Peyer's patch (tissue), 4 donors: Measurements from ENCODE around the gene LRRC63. TPM values are rescaled to one million over a fixed set of nuclear protein-coding genes. Genes with fewer than 3 reads are reported as not detected.

ENCODE experiments used
- DNase-seq, 3 donors: peaks; one replicate each; pipeline ENCODE4 v3.0.0-alpha.2; 2017 to 2019
- H3K27ac ChIP-seq, 4 donors: fragments of 200-600 bp; sonication (generic); one replicate each; pipeline ENCODE4 v1.5.1; 2016 to 2019
- H3K27me3 ChIP-seq, 2 donors: fragments of 200-600 bp; sonication (generic); one replicate each; pipeline ENCODE4 v1.5.1; 2019
- H3K36me3 ChIP-seq, 3 donors: fragments of 200-600 bp; sonication (generic); one replicate each; pipeline ENCODE4 v1.5.1; 2016 to 2019
- H3K4me1 ChIP-seq, 4 donors: fragments of 200-600 bp; sonication (generic); one replicate each; pipeline ENCODE4 v1.5.1; 2016 to 2019
- H3K4me3 ChIP-seq, 4 donors: fragments of 200-600 bp; sonication (generic); 1 replicate in 3 of 4; 2 replicates in 1 of 4; pipeline ENCODE4 v1.5.1; 2016 to 2019; ENCODE audit warnings: mild to moderate bottlenecking in 1 of 4
- H3K9me3 ChIP-seq, 4 donors: fragments of 200-600 bp; sonication (generic); one replicate each; pipeline ENCODE4 v1.5.1; 2016 to 2019; ENCODE audit warnings: mild to moderate bottlenecking in 1 of 4
- CTCF ChIP-seq, 6 experiments: fragments of 450-650 bp in 4 of 6; fragments of 200-600 bp in 2 of 6; sonication (generic) in 1 of 6; IDR thresholded peaks; one replicate each; pipeline ENCODE4 v1.5.1; 2017 to 2019; ENCODE audit warnings: antibody characterized with exemption in 6 of 6, mild to moderate bottlenecking in 3 of 6, moderate library complexity in 1 of 6
- POLR2A ChIP-seq, 2 donors: fragments of 450-650 bp; IDR thresholded peaks; one replicate each; pipeline ENCODE4 v1.5.1; 2017; ENCODE audit warnings: antibody characterized with exemption in 2 of 2, mild to moderate bottlenecking in 2 of 2, moderate library complexity in 2 of 2
- total RNA-seq, 4 donors: library from RNA; depleted of rRNA; stranded (reverse); fragments of >200 nt; gene quantifications; one replicate each; pipeline ENCODE4 v1.1.0, GENCODE V29; 2016

Gene LRRC63
- total RNA-seq, 4 donors from 2014 or later, result 0.40 TPM; not detected in 3

- no peaks in the 10 kb centered on the region for H3K36me3 ChIP-seq
- peaks cover 0 to 19% (median 11%) of the 10 kb centered on the region in 4 donors for H3K4me1 ChIP-seq
- H3K9me3 ChIP-seq, result no peaks in the 10 kb centered on the region
- H3K4me3 ChIP-seq, result no peak overlapping the region
- no peak overlapping the region for H3K27ac ChIP-seq
- no peak for TF ChIP-seq CTCF (IDR thresholded peaks at IDR 0.05)
- no peak for TF ChIP-seq POLR2A (IDR thresholded peaks at IDR 0.05)
- no peak for DNase-seq
- H3K27me3 ChIP-seq, result no peaks in the 10 kb centered on the region
Observed at GRCh38 chr13:46166947-46167610, 44.6 kb upstream of the LRRC63 start.

GRCh38 chr13:46168341-46168740, 43.4 kb upstream of the LRRC63 start:
- H3K27ac ChIP-seq, result peak overlapping the region in 2 of 4 donors; percentile 52 to 57
- no peaks in the 10 kb centered on the region for H3K27me3 ChIP-seq
- DNase-seq, result peak in 1 of 3 donors; percentile 65
- H3K4me1 ChIP-seq, result peaks cover 0 to 31% (median 13%) of the 10 kb centered on the region in 4 donors
- H3K9me3 ChIP-seq, result no peaks in the 10 kb centered on the region
- TF ChIP-seq POLR2A (IDR thresholded peaks at IDR 0.05), result no peak
- H3K4me3 ChIP-seq, result peak overlapping the region in 1 of 4 donors; percentile 23
- no peaks in the 10 kb centered on the region for H3K36me3 ChIP-seq

- H3K4me1 ChIP-seq, result peaks cover 0 to 35% (median 13%) of the 10 kb centered on the region in 4 donors
- no peak for DNase-seq
- H3K36me3 ChIP-seq, result no peaks in the 10 kb centered on the region
- H3K4me3 ChIP-seq, result no peak overlapping the region
- H3K27ac ChIP-seq, result peak overlapping the region in 2 of 4 donors; percentile 52 to 57
- H3K9me3 ChIP-seq, result no peaks in the 10 kb centered on the region
- no peak for TF ChIP-seq CTCF (IDR thresholded peaks at IDR 0.05)
- no peak for TF ChIP-seq POLR2A (IDR thresholded peaks at IDR 0.05)
- H3K27me3 ChIP-seq, result no peaks in the 10 kb centered on the region
Observed at GRCh38 chr13:46168783-46169182, 42.9 kb upstream of the LRRC63 start.

GRCh38 chr13:46169758-46170157, 42.0 kb upstream of the LRRC63 start:
- Histone ChIP-seq H3K9me3 (no peaks in the 10 kb centered on the region), H3K27ac (peak overlapping the region in 2 of 4 donors; percentile 59 to 62), H3K4me3 (no peak overlapping the region), H3K27me3 (no peaks in the 10 kb centered on the region), H3K36me3 (no peaks in the 10 kb centered on the region), H3K4me1 (peaks cover 0 to 43% (median 13%) of the 10 kb centered on the region in 4 donors)
- no peak for TF ChIP-seq POLR2A (IDR thresholded peaks at IDR 0.05)
- DNase-seq, result no peak

GRCh38 chr13:46170268-46170667, 41.5 kb upstream of the LRRC63 start:
- Histone ChIP-seq H3K27ac (peak overlapping the region in 2 of 4 donors; percentile 59 to 62), H3K4me3 (no peak overlapping the region), H3K4me1 (peaks cover 0 to 46% (median 13%) of the 10 kb centered on the region in 4 donors), H3K36me3 (no peaks in the 10 kb centered on the region), H3K27me3 (no peaks in the 10 kb centered on the region), H3K9me3 (no peaks in the 10 kb centered on the region)
- no peak for TF ChIP-seq POLR2A (IDR thresholded peaks at IDR 0.05)
- no peak for TF ChIP-seq CTCF (IDR thresholded peaks at IDR 0.05)
- no peak for DNase-seq

- DNase-seq, result no peak
- no peaks in the 10 kb centered on the region for H3K36me3 ChIP-seq
- H3K9me3 ChIP-seq, result no peaks in the 10 kb centered on the region
- H3K27ac ChIP-seq, result peak overlapping the region in 3 of 4 donors; percentile 5 to 62 (median 59)
- H3K4me3 ChIP-seq, result no peak overlapping the region
- TF ChIP-seq POLR2A (IDR thresholded peaks at IDR 0.05) (no peak), CTCF (IDR thresholded peaks at IDR 0.05) (no peak)
- H3K27me3 ChIP-seq, result no peaks in the 10 kb centered on the region
- H3K4me1 ChIP-seq, result peaks cover 0 to 48% (median 13%) of the 10 kb centered on the region in 4 donors
Observed at GRCh38 chr13:46170687-46171086, 41.0 kb upstream of the LRRC63 start.
